Ovary (tissue), 3 donors: ENCODE data around the gene CD72.

Experiments used
- EP300 ChIP-seq: sonication (generic); formaldehyde crosslinking; IDR thresholded peaks from one replicate; pipeline ENCODE4 v1.6.1; 2017; ENCODE audit warnings: antibody characterized with exemption
- POLR2A ChIP-seq: fragments of 450-650 bp; IDR thresholded peaks from one replicate; pipeline ENCODE4 v1.6.1; 2017; ENCODE audit warnings: antibody characterized with exemption, mild to moderate bottlenecking, moderate library complexity
- TF ChIP-seq, protein P1 (sequence below), 3 donors: fragments of 450-650 bp in 2 of 3; fragments of 200-600 bp in 1 of 3; IDR thresholded peaks; one replicate each; pipeline versions ENCODE4 v1.5.1 to v1.8.0; 2016 to 2022; ENCODE audit warnings: antibody characterized with exemption in 3 of 3, mild to moderate bottlenecking in 1 of 3
- donor health status: DM: no; HTN: no; CAD: no.

DNA sequence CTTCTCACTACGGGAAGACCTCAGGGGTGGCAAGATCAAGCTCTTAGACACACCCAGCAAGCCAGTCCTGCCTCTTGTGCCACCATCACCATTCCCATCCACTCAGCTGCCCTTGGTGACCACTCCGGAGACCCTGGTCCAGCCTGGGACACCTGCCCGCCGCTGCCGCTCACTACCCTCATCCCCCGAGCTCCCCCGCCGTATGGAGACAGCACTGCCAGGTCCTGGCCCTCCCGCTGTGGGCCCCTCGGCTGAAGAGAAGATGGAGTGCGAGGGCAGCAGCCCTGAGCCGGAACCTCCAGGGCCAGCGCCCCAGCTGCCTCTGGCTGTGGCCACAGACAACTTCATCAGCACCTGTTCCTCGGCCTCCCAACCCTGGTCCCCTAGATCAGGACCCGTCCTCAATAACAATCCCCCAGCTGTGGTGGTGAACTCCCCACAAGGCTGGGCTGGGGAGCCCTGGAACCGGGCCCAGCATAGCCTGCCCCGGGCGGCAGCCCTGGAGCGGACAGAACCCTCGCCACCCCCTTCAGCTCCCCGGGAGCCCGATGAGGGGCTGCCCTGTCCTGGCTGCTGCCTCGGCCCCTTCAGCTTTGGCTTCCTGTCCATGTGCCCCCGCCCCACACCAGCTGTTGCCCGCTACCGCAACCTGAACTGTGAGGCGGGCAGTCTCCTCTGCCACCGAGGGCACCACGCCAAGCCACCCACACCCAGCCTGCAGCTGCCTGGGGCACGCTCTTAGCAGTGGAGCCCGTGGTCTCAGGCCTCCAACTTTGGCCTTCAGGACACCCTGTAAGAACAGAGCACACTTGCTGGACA is 9.0 kb downstream of the CD72 start:
- no peak for TF ChIP-seq POLR2A
- TF ChIP-seq EP300 = no peak
- TF ChIP-seq, protein P1, sequence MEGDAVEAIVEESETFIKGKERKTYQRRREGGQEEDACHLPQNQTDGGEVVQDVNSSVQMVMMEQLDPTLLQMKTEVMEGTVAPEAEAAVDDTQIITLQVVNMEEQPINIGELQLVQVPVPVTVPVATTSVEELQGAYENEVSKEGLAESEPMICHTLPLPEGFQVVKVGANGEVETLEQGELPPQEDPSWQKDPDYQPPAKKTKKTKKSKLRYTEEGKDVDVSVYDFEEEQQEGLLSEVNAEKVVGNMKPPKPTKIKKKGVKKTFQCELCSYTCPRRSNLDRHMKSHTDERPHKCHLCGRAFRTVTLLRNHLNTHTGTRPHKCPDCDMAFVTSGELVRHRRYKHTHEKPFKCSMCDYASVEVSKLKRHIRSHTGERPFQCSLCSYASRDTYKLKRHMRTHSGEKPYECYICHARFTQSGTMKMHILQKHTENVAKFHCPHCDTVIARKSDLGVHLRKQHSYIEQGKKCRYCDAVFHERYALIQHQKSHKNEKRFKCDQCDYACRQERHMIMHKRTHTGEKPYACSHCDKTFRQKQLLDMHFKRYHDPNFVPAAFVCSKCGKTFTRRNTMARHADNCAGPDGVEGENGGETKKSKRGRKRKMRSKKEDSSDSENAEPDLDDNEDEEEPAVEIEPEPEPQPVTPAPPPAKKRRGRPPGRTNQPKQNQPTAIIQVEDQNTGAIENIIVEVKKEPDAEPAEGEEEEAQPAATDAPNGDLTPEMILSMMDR (IDR thresholded peaks at IDR 0.05) = no peak
